ENCODE data around the gene IGF2BP1.

IGF2BP1 gene

GRCh38 chr17:49055181-49055927 lies 58.2 kb downstream of the IGF2BP1 start:
- H3K27ac ChIP-seq = no peak overlapping the region
- no peak for TF ChIP-seq ZFX (IDR thresholded peaks at IDR 0.05; ENCODE audit: borderline replicate concordance)
- TF ChIP-seq, protein P1, sequence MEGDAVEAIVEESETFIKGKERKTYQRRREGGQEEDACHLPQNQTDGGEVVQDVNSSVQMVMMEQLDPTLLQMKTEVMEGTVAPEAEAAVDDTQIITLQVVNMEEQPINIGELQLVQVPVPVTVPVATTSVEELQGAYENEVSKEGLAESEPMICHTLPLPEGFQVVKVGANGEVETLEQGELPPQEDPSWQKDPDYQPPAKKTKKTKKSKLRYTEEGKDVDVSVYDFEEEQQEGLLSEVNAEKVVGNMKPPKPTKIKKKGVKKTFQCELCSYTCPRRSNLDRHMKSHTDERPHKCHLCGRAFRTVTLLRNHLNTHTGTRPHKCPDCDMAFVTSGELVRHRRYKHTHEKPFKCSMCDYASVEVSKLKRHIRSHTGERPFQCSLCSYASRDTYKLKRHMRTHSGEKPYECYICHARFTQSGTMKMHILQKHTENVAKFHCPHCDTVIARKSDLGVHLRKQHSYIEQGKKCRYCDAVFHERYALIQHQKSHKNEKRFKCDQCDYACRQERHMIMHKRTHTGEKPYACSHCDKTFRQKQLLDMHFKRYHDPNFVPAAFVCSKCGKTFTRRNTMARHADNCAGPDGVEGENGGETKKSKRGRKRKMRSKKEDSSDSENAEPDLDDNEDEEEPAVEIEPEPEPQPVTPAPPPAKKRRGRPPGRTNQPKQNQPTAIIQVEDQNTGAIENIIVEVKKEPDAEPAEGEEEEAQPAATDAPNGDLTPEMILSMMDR (IDR thresholded peaks at IDR 0.05) = no peak

DNA sequence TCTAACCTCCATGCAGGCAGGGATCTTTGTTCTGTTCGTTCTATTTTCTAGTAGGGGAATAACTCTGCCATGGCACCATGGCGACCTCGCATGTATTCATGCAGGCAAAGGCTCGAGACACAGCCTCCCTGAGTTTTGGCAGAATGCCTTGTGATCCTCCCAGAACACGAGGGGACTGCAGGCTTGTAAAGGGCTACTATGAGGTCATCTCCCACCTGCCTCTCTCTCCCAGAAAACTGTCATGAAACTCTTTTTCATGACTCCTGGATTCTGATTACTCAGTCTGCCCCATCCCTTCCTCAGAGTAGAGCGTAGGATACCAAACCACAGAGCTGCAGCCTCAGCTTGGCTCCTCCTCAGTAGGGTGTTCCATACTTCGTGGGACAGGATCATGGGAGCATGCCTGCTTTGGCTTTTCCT lies 64.3 kb downstream of the IGF2BP1 start:
- TF ChIP-seq, protein P1 (IDR thresholded peaks at IDR 0.05) = no peak
- no peak for TF ChIP-seq ZFX (IDR thresholded peaks at IDR 0.05; ENCODE audit: borderline replicate concordance)
- no peak overlapping the region for H3K27ac ChIP-seq

DNA sequence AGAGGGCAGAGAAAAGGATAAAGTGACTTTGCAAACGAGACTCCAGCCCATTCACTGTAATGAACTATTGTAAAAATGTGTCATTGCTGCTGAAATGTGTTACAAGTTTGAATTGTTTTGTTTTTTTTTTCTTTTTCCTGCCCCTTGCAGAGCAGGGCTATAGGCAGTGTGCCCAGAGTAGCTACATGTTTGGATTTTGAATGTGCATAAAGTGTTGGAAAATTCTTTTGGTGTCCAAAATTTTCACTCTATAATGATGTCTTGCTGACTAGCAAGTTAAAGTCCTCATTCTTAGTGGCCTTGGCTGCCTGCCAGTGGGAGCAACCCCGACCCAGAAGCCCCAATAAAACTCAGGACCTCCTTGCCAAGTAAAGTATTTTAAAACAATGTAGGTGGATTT lies 66.5 kb downstream of the IGF2BP1 start:
- no peak overlapping the region for H3K27ac ChIP-seq
- no peak for TF ChIP-seq ZFX (IDR thresholded peaks at IDR 0.05; ENCODE audit: borderline replicate concordance)
- TF ChIP-seq, protein P1 (IDR thresholded peaks at IDR 0.05) = no peak

DNA sequence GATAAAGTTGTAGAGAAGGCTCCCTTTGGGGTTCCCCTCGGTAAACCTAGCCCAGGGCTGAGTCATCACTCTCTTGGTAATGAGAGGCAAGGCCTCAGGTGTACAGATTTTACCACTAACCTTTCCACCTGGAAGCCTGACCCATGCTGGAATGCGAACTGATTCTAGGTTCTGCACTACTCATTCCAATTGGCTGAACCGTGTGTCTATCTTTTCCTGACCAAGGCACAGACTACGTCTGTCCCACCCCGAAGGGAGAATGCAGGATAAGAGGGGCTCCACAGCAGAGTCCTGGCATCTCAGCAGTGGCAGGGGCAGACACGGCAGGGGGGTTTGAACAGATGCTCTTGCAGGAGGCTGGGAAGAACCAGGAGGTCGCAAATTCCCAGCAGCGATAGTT lies 70.0 kb downstream of the IGF2BP1 start:
- no peak overlapping the region for H3K27ac ChIP-seq
- TF ChIP-seq ZFX (IDR thresholded peaks at IDR 0.05; ENCODE audit: borderline replicate concordance) = no peak
- TF ChIP-seq, protein P1 (IDR thresholded peaks at IDR 0.05) = no peak

DNA sequence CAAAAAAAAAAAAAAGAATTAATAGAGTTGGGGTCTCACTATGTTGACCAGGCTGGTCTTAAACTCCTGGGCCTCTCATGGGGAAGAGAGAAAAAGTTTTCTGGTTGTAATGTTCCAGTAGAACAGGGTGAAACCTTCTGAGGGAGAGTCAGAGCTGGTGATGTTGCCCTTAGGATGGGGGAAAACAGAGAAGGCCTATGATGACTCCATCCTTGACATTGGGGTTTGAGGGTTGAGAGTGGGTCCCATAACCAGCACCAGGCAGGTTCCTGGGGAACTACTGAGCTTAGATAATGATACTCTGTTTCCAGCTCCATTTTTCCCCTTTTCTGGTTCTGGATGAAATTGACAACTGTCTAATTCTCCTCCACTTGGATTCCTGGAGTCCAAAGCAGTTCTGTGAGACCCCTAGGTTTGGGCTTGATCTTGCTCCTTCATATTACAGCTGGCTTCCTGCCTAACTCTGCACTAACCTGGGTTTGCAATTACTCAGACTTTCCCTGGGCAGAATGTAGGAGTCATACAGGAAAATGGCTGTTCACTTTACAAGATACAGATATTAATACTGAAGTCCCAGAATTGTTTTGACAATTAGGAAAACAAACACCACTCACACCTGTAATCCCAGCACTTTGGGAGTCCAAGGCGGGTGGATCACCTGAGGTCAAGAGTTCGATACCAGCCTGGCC lies 72.5 kb downstream of the IGF2BP1 start:
- H3K27ac ChIP-seq = no peak overlapping the region
- no peak for TF ChIP-seq ZFX (IDR thresholded peaks at IDR 0.05; ENCODE audit: borderline replicate concordance)

GRCh38 chr17:49071106-49071505 lies 73.9 kb downstream of the IGF2BP1 start:
- no peak overlapping the region for H3K27ac ChIP-seq
- TF ChIP-seq, protein P1 (IDR thresholded peaks at IDR 0.05) = no peak
- no peak for TF ChIP-seq ZFX (IDR thresholded peaks at IDR 0.05; ENCODE audit: borderline replicate concordance)

DNA sequence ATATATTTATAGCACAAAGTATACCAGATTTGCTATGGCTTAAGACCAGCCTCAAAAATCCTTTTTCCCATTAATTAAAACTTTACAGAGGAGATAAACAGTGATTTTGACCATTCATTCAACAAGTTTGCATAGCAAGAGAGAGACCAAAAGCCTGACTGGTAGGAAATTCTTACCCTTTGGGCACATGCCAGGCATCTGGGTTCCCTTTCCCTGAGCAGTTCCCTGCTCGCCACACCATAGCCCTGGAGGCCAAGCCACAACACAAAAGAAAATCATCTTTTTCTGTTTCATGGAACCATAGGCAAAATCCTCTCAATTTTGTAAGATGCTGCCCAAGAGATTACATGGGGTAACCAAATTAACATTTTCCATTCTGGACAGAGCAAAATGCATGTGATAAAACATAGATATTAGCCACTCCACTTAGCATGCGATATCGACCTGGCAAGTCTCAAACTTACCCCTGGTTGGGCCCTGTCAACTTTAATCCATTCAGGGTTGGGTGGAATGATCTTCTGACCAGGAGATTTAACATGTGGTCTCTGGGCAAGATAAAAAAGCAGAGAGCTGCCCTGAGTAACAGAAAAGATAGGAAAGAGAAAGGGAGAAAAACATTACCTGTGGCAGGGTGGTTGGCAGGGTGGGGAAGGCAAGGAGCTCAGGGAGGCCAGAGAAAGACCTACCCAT lies 77.8 kb downstream of the IGF2BP1 start:
- H3K27ac ChIP-seq = no peak overlapping the region
- TF ChIP-seq ZFX (IDR thresholded peaks at IDR 0.05; ENCODE audit: borderline replicate concordance) = no peak
- TF ChIP-seq, protein P1 (IDR thresholded peaks at IDR 0.05) = no peak
